ENCODE results near the gene HSPBP1. TPM values are rescaled to one million over a fixed set of nuclear protein-coding genes. Genes with fewer than 3 reads are reported as not detected.

Gene HSPBP1
- polyA plus RNA-seq, 1 donor from 2014 or later: 61.1 TPM

DNA sequence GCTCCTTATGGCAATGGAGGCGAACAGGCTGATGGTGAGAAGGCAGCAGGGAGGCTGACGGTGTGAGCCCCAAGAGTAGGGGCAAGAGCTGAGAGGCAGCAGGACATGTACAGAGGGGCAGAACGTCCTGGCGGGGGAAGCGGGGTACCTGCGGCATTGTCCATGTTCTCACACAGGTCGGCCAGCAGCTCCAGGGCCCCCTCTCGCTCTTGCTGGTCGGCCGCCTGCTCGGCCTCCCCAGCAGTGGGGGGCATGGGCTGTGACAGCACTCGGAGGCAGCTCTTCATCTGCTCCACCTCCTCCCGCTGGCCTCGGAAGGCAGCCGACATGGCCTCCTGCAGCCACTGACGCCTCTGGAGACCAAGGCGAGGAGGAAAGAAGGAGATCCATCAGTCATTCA lies 2.4 kb downstream of the HSPBP1 start:
- Histone ChIP-seq H4K20me1 (ENCODE audit: insufficient read depth) (no peaks in the 10 kb centered on the region), H3K9me2 (ENCODE audit: insufficient read depth, low read length) (no peaks in the 10 kb centered on the region), H2AFZ (ENCODE audit: low read depth, low read length) (no peak overlapping the region), H3F3A (ENCODE audit: insufficient read depth, low read length, poor library complexity, severe bottlenecking) (no peaks in the 10 kb centered on the region), H3K79me2 (replicated peaks; ENCODE audit: insufficient read depth, low read length) (peaks cover 13% of the 10 kb centered on the region), H3K36me3 (ENCODE audit: insufficient read depth, low read length) (no peaks in the 10 kb centered on the region), H3K27me3 (ENCODE audit: insufficient read depth, low read depth, low read length) (no peaks in the 10 kb centered on the region), H3K4me3 (ENCODE audit: low read length) (no peak overlapping the region), H3K9ac (ENCODE audit: low read length) (no peak overlapping the region), H3K27ac (ENCODE audit: low read length) (no peak overlapping the region), H3K4me2 (ENCODE audit: low read length) (no peak overlapping the region), H3K9me3 (ENCODE audit: low read length) (no peaks in the 10 kb centered on the region)
- TF ChIP-seq, protein P1, sequence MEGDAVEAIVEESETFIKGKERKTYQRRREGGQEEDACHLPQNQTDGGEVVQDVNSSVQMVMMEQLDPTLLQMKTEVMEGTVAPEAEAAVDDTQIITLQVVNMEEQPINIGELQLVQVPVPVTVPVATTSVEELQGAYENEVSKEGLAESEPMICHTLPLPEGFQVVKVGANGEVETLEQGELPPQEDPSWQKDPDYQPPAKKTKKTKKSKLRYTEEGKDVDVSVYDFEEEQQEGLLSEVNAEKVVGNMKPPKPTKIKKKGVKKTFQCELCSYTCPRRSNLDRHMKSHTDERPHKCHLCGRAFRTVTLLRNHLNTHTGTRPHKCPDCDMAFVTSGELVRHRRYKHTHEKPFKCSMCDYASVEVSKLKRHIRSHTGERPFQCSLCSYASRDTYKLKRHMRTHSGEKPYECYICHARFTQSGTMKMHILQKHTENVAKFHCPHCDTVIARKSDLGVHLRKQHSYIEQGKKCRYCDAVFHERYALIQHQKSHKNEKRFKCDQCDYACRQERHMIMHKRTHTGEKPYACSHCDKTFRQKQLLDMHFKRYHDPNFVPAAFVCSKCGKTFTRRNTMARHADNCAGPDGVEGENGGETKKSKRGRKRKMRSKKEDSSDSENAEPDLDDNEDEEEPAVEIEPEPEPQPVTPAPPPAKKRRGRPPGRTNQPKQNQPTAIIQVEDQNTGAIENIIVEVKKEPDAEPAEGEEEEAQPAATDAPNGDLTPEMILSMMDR (IDR thresholded peaks at IDR 0.05; ENCODE audit: poor library complexity, severe bottlenecking): no peak
- TF ChIP-seq POLR2AphosphoS5 (IDR thresholded peaks at IDR 0.05) (no peak), MXI1 (conservative IDR thresholded peaks at IDR 0.05; ENCODE audit: poor library complexity, severe bottlenecking) (no peak), SMC3 (conservative IDR thresholded peaks at IDR 0.05; ENCODE audit: poor library complexity) (no peak), EP300 (conservative IDR thresholded peaks at IDR 0.05; ENCODE audit: poor library complexity, severe bottlenecking) (no peak), EZH2 (IDR thresholded peaks at IDR 0.05; ENCODE audit: borderline replicate concordance, insufficient read depth, low read length, poor library complexity, severe bottlenecking) (no peak), RAD21 (conservative IDR thresholded peaks at IDR 0.05) (no peak), TAF1 (IDR thresholded peaks at IDR 0.05; ENCODE audit: low read depth) (no peak)
- TF ChIP-seq, protein P2, sequence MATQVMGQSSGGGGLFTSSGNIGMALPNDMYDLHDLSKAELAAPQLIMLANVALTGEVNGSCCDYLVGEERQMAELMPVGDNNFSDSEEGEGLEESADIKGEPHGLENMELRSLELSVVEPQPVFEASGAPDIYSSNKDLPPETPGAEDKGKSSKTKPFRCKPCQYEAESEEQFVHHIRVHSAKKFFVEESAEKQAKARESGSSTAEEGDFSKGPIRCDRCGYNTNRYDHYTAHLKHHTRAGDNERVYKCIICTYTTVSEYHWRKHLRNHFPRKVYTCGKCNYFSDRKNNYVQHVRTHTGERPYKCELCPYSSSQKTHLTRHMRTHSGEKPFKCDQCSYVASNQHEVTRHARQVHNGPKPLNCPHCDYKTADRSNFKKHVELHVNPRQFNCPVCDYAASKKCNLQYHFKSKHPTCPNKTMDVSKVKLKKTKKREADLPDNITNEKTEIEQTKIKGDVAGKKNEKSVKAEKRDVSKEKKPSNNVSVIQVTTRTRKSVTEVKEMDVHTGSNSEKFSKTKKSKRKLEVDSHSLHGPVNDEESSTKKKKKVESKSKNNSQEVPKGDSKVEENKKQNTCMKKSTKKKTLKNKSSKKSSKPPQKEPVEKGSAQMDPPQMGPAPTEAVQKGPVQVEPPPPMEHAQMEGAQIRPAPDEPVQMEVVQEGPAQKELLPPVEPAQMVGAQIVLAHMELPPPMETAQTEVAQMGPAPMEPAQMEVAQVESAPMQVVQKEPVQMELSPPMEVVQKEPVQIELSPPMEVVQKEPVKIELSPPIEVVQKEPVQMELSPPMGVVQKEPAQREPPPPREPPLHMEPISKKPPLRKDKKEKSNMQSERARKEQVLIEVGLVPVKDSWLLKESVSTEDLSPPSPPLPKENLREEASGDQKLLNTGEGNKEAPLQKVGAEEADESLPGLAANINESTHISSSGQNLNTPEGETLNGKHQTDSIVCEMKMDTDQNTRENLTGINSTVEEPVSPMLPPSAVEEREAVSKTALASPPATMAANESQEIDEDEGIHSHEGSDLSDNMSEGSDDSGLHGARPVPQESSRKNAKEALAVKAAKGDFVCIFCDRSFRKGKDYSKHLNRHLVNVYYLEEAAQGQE (IDR thresholded peaks at IDR 0.05; ENCODE audit: borderline replicate concordance): no peak

DNA sequence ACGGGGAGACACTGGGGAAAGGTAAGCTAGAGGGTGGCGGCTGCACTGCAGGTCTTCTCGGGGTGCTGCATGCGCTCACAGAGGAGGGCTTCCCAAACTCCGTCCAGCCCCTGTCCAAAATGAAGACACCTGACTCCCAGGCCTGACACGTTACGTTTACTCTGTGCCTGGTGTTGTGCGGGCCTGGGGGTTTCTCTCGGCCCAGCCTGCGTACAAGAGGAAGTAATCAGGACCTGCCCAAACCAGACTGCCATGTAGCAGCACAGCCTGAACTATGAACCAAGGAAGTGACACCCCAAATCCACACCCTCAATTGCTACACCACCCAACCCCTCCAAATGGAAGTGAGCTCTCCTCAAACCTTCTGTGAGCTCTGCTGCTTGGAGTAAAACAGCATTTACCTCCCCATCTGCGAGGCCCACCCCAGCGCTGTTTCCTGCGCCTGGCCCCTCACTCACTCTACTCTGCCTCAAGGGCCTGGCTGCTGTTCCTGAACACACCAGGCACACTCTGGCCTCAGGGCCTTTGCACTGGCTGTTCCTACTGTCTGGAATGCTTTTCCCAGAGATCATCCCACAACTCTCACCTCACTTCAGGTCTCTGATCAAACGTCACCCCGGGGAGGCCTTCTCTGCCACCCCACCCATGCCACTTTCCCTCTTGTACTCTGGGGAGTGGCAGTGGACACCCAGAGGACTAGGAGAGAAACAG lies 3.0 kb downstream of the HSPBP1 start:
- Histone ChIP-seq H3K79me2 (replicated peaks; ENCODE audit: insufficient read depth, low read length) (peaks cover 13% of the 10 kb centered on the region), H3K4me2 (ENCODE audit: low read length) (no peak overlapping the region), H4K20me1 (ENCODE audit: insufficient read depth) (no peaks in the 10 kb centered on the region), H3K9me3 (ENCODE audit: low read length) (no peaks in the 10 kb centered on the region), H3K9me2 (ENCODE audit: insufficient read depth, low read length) (no peaks in the 10 kb centered on the region), H3K4me3 (ENCODE audit: low read length) (no peak overlapping the region), H3F3A (ENCODE audit: insufficient read depth, low read length, poor library complexity, severe bottlenecking) (no peaks in the 10 kb centered on the region), H3K9ac (ENCODE audit: low read length) (no peak overlapping the region), H2AFZ (ENCODE audit: low read depth, low read length) (no peak overlapping the region), H3K27me3 (ENCODE audit: insufficient read depth, low read depth, low read length) (no peaks in the 10 kb centered on the region), H3K27ac (ENCODE audit: low read length) (no peak overlapping the region), H3K36me3 (ENCODE audit: insufficient read depth, low read length) (no peaks in the 10 kb centered on the region)
- TF ChIP-seq, protein P2 (IDR thresholded peaks at IDR 0.05; ENCODE audit: borderline replicate concordance): no peak
- TF ChIP-seq EP300 (conservative IDR thresholded peaks at IDR 0.05; ENCODE audit: poor library complexity, severe bottlenecking): no peak
- TF ChIP-seq RAD21 (conservative IDR thresholded peaks at IDR 0.05): no peak
- no peak for TF ChIP-seq TAF1 (IDR thresholded peaks at IDR 0.05; ENCODE audit: low read depth)
- TF ChIP-seq SMC3 (conservative IDR thresholded peaks at IDR 0.05; ENCODE audit: poor library complexity): no peak
- no peak for TF ChIP-seq MXI1 (conservative IDR thresholded peaks at IDR 0.05; ENCODE audit: poor library complexity, severe bottlenecking)
- TF ChIP-seq, protein P1 (IDR thresholded peaks at IDR 0.05; ENCODE audit: poor library complexity, severe bottlenecking): no peak
- TF ChIP-seq POLR2AphosphoS5 (IDR thresholded peaks at IDR 0.05): no peak
- no peak for TF ChIP-seq EZH2 (IDR thresholded peaks at IDR 0.05; ENCODE audit: borderline replicate concordance, insufficient read depth, low read length, poor library complexity, severe bottlenecking)

Data from neural cell (in vitro differentiated cells).